GM18511 (cell line): ENCODE measurements around the gene LDB1.
A peak's percentile ranks its signal among the peaks of the same experiment; 100 is the strongest.

Experiments used
- ATAC-seq: cut with Tn5 transposase; IDR thresholded peaks from one replicate; pipeline ENCODE4 v1.9.1; 2021; ENCODE audit warnings: mild to moderate bottlenecking, moderate library complexity; ENCODE audit not compliant: unreplicated experiment

Gene LDB1

GRCh38 chr10:102113956-102114857, 6.0 kb downstream of the LDB1 start:
- ATAC-seq = peak; percentile 26

- no peak for ATAC-seq
Observed at GRCh38 chr10:102113261-102113955, 6.8 kb downstream of the LDB1 start.

DNA sequence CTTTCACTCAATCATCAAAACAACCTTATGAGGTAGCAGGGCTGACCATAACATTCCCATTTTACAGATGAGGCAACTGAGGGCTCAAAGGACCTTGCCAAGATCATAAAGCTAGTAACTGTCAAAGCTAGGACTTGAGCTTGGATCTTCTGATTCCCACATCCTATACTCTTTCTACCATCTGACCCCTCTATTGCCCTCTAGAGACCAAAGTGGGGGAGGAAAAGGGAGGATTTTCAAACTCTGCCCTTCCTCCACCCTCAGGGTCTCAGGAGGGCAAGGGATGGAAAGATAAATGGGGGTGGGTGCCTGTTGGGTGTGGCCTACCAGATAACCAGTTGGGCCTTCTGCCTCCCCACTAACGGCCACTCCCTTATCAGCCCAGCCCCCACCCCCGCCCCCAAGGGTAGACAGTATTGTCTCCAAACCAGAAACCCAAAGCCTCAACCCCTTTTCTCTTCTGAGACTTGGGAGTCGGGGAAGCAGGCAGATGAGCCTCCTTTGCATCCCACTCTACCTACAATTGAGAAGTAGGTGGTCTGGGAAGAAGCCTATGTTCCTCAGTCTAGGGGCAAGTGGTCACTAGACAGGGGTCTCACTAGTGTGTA, 7.9 kb downstream of the LDB1 start:
- ATAC-seq = no peak

DNA sequence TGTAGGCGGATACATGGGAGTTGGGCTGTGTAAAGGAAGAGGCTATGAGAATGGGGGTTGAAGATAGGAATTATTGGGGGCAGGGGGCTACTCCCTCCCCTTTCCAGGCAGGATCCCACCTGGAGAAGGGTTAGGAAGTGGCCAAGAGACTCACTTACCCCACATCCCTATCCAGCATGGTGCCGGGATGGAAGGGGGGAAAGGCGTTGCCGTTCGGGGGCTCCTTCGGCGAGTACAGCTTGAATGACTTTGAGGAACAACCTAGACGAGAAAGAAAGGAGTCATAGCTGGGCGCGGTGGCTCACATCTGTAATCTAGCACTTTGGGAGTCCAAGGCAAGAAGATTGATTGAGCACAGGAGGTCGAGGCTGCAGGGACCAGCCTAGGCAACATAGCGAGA, 8.9 kb downstream of the LDB1 start:
- ATAC-seq = no peak

DNA sequence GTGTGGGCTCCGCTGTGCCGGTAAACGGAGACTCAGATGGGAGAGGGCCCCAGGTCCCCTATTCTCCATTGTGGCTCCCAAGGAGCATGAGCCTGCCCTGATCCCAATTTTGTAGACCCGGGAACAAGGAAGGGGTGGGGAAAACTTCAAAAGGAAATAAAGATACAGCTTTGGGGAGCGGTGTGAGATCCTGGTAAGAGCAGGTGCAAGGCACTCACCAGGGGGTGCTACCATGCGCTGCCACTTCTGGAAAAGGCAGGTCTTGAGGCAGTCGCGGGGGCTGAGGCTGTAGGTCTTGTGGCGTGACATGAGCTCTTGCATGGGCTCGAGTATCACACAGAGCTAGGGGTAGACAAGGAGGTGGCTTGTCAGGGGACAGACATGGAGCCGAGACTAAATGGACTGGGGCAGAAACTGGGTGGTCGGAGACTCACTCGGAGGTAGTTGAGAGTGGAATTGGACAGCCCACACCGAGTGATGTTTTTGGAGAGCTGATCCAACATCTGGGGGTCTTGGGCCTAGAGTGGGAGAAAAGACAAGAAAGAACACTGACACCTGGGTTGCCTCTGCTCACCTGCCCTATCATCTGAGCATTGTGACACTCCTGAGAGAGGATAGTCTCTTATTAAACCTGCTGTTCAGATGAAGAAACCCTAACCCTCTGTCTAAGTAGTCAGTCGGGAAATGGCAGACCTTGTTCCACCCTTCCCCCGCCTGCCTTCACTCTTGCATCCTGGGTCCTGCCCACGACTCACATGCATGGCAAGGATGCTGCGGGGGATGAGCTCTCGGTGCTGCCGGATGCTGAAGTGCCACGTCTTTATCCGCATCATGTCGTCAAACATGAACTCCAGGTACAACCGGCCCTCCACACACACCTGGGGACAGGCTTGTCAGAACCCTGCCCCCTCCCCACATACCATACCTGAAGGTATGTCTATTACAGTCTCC, 10.7 kb downstream of the LDB1 start:
- no peak for ATAC-seq

DNA sequence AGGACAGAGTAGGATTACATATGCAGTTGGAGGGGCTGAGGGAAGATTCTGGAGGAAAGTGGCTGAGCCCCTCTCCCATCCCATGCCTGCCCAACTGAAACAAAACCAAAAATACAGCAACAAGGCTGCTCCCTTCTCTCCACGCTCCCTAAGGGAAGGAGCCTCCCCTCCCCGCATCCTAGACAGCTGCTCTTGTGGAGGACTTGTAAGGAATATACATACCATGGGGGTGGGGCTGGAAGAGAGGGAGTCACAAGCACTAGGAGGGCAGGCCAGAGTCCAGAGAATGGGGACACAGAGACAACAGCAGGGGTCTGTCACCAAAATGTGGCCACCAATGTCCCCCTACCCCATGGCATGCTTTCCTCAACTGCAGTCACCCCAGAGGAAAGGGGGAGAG, 13.2 kb downstream of the LDB1 start:
- ATAC-seq = no peak

DNA sequence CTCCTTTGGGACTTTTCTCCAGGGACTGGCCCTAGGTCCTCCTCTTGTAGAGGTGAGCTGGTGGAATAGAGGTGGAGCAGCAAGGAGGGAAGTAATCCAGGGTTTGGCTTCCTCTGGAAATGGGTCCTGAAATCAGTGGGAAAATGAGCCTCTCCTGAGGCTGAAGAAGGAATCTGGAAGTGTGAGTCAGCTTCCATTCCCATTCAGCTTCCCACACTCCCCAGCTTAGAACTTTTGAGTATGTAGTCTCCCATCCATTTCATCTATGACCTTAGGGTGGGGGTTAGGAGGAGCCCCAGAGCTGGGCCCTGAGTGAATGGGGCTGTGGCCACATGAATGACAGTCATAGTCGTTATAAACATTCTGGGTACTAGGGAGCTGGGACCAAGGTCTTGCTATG, 17.7 kb downstream of the LDB1 start:
- ATAC-seq = no peak

DNA sequence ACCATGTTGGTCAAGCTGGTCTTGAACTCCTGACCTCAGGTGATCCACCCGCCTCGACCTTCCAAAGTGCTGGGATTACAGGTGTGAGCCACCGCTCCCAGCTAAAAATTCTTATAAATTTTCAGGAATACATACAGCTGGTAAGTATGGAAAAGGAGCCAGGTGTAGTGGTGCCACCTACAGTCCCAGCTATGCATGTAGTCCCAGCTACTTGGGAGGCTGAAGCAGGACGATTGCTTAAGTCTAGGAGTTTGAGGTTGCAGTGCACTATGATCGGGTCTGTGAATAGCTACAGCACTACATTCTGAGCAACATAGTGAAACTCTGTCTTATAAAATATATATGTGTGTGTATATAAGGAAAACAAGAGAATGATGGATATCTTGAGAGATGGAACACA, 19.0 kb downstream of the LDB1 start:
- ATAC-seq = no peak

DNA sequence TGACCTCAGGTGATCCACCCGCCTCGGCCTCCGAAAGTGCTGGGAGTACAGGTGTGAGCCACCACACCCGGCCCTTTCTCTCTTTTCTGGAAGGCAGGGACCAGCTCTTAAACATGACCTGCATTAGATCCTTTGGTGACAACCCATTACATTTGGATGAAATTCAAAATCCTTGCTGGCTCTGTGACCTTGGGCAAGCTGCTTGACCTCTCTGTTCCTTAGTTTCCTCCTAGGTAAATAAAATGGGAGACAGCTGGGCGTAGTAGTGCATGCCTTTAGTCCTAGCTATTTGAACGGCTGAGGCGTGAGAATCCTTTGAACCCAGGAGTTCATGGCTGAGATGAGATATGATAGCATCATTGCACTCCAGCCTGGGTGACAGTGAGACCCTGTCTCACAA, 23.7 kb downstream of the LDB1 start:
- no peak for ATAC-seq

GRCh38 chr10:102090772-102091171, 29.4 kb downstream of the LDB1 start:
- no peak for ATAC-seq

GRCh38 chr10:102086196-102086595, 34.0 kb downstream of the LDB1 start:
- no peak for ATAC-seq

GRCh38 chr10:102085336-102085735, 34.8 kb downstream of the LDB1 start:
- no peak for ATAC-seq

GRCh38 chr10:102083541-102083940, 36.6 kb downstream of the LDB1 start:
- ATAC-seq = no peak

DNA sequence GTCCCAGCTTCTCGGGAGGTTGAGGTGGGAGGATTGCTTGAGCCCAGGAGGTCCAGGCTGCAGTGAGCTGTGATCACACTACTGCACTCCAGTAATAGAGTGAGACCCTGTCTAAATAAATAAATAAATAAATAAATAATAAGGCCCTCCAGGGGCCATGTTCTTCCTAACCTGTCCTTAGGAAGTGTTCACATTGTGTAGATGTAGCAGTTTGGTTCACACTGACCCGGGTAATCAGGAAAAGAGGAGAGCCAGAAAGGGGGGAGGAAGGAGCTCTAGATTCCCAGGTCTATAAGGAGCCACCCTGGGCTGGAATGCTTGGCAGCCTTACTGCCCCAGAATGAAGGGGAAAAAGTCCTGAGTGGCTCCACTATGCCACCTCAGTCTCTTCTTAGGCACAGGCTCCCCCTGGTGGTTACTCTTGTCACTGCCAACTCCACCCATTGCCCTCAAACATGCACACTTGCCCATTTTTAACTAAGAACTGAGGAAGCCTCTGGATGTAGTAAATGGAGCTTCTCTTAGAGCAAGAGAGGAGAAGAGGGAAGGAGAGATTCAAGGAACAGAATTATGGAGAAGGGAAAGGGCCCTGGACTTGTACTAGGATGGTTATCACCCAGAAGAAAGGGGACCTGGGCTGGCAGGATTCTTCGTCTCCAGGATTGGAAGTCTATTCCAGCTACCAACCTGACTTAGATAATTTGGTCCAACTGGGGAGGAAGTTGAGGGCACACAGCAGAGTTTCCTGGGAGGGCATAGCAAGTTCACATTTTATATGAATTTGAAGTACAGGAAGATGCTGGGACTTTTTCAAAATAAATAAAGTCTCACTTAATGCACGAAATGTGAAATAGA, 47.3 kb downstream of the LDB1 start:
- ATAC-seq = no peak

- ATAC-seq = no peak
Observed at GRCh38 chr10:102069071-102069470, 51.1 kb downstream of the LDB1 start.

- no peak for ATAC-seq
Observed at GRCh38 chr10:102068216-102068615, 52.0 kb downstream of the LDB1 start.

DNA sequence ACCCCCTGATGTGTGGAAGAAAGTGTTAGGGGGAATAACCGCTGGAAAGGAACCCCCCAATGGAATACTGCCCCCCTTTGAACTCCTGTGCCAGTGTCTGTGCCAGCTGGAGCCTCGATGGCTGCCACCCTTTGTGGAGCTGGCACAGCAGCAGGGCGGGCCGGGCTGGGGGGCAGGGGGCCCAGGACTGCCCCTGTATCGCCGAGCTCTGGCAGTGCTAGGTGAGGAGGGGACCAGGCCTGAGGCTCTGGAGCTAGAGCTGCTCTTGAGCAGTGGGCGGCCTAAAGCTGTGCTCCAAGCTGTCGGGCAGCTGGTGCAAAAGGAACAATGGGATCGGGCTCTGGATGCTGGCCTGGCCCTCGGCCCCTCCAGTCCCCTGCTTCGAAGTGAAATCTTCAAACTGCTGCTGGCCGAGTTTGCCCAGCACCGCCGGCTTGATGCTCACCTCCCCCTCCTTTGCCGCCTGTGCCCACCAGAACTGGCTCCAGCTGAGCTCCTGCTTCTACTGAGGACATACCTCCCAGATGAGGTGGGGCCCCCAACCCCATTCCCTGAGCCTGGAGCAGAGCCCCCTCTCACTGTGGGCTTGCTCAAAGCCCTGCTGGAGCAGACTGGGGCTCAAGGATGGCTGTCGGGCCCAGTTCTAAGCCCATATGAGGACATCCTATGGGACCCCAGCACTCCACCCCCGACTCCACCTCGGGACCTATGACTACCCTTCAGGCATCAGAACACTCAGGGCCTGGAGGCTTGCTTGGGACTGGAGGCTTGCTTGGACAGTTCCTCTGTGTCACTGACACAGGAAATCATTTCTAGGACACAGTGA, 52.9 kb downstream of the LDB1 start:
- ATAC-seq = no peak

GRCh38 chr10:102066399-102067088, 53.6 kb downstream of the LDB1 start:
- no peak for ATAC-seq
